DND-41 (cell line): ENCODE data around the gene ST6GALNAC2.

ENCODE experiments used
- ATAC-seq: fragments of 200-7000 bp; cut with Tn5 transposase; 3 replicates; pipeline ENCODE4 v1.9.1; 2021; ENCODE audit warnings: low read depth; ENCODE audit not compliant: insufficient read depth
- DNase-seq: peaks from one replicate; pipeline ENCODE4 v3.0.0-alpha.2; 2020
- H2AFZ ChIP-seq: 2 replicates; pipeline ENCODE4 v1.6.0; 2012; ENCODE audit warnings: low read depth, low read length
- H3K27ac ChIP-seq: 2 replicates; pipeline ENCODE4 v1.5.1; 2012; ENCODE audit warnings: low read length, inconsistent platforms
- H3K27me3 ChIP-seq: fragments of 200-600 bp; sonication (generic); 2 replicates; pipeline ENCODE4 v1.6.0; 2012; ENCODE audit warnings: low read length, mild to moderate bottlenecking, inconsistent platforms; ENCODE audit not compliant: insufficient read depth, poor library complexity
- H3K36me3 ChIP-seq: 2 replicates; pipeline ENCODE4 v1.5.1; 2012; ENCODE audit warnings: low read length, inconsistent platforms; ENCODE audit not compliant: insufficient read depth
- H3K4me1 ChIP-seq: 2 replicates; pipeline ENCODE4 v1.5.1; 2012; ENCODE audit warnings: mild to moderate bottlenecking, low read length; ENCODE audit not compliant: insufficient read depth
- H3K4me2 ChIP-seq: 2 replicates; pipeline ENCODE4 v1.6.0; 2012; ENCODE audit warnings: mild to moderate bottlenecking, moderate library complexity, low read length, inconsistent platforms; ENCODE audit not compliant: insufficient read depth
- H3K4me3 ChIP-seq, 2 experiments: fragments of 200-600 bp in 1 of 2; shearing (Covaris generic) in 1 of 2; 2 replicates each; pipeline ENCODE4 v1.5.1; 2012 to 2016; ENCODE audit warnings: inconsistent platforms in 2 of 2, low read length in 2 of 2, mild to moderate bottlenecking in 2 of 2, low read depth in 1 of 2, moderate library complexity in 1 of 2
- H3K79me2 ChIP-seq: 2 replicates; pipeline ENCODE4 v1.6.0; 2012; ENCODE audit warnings: low read length, inconsistent platforms; ENCODE audit not compliant: insufficient read depth
- H3K9ac ChIP-seq: 2 replicates; pipeline ENCODE4 v1.6.0; 2012; ENCODE audit warnings: low read depth, mild to moderate bottlenecking, inconsistent platforms, low read length, moderate library complexity
- H3K9me3 ChIP-seq: 2 replicates; pipeline ENCODE4 v1.5.1; 2012; ENCODE audit warnings: low read length, moderate library complexity, mild to moderate bottlenecking, inconsistent platforms; ENCODE audit not compliant: insufficient read depth, severe bottlenecking
- H4K20me1 ChIP-seq: 2 replicates; pipeline ENCODE4 v1.6.0; 2012; ENCODE audit warnings: low read length; ENCODE audit not compliant: insufficient read depth
- CTCF ChIP-seq: IDR thresholded peaks from 2 replicates; pipeline ENCODE4 v1.5.1; 2012; ENCODE audit warnings: borderline replicate concordance, low read length, moderate library complexity, mild to moderate bottlenecking; ENCODE audit not compliant: poor library complexity, severe bottlenecking; ENCODE audit errors: extremely low read depth
- EZH2 ChIP-seq: IDR thresholded peaks from 3 replicates; pipeline ENCODE4 v1.6.1; 2012; ENCODE audit warnings: borderline replicate concordance, low read depth, mild to moderate bottlenecking, moderate library complexity, low read length, inconsistent platforms; ENCODE audit not compliant: severe bottlenecking

ST6GALNAC2 gene

GRCh38 chr17:76601065-76601464 lies 15.4 kb upstream of the ST6GALNAC2 start:
- Histone ChIP-seq H3K36me3 (no peaks in the 10 kb centered on the region), H4K20me1 (no peaks in the 10 kb centered on the region), H3K9me3 (no peaks in the 10 kb centered on the region), H3K4me1 (no peaks in the 10 kb centered on the region), H3K27ac (no peak overlapping the region), H3K9ac (no peak overlapping the region), H3K79me2 (no peaks in the 10 kb centered on the region), H2AFZ (no peak overlapping the region), H3K4me2 (no peak overlapping the region), H3K27me3 (peaks cover 9% of the 10 kb centered on the region), H3K4me3 (no peak overlapping the region)
- TF ChIP-seq EZH2 (no peak), CTCF (no peak)
- ATAC-seq = no peak
- DNase-seq = no peak

- no peak overlapping the region for H2AFZ ChIP-seq
- no peak overlapping the region for H3K9ac ChIP-seq
- ATAC-seq (no peak), DNase-seq (no peak)
- TF ChIP-seq CTCF (no peak), EZH2 (no peak)
- peaks cover 3% of the 10 kb centered on the region for H3K27me3 ChIP-seq
- H3K27ac ChIP-seq = no peak overlapping the region
- H3K79me2 ChIP-seq = no peaks in the 10 kb centered on the region
- no peak overlapping the region for H3K4me3 ChIP-seq
- no peak overlapping the region for H3K4me2 ChIP-seq
- no peaks in the 10 kb centered on the region for H3K4me1 ChIP-seq
- H3K9me3 ChIP-seq = no peaks in the 10 kb centered on the region
- H3K36me3 ChIP-seq = no peaks in the 10 kb centered on the region
- H4K20me1 ChIP-seq = no peaks in the 10 kb centered on the region
Observed at GRCh38 chr17:76599694-76600460, 14.2 kb upstream of the ST6GALNAC2 start.

GRCh38 chr17:76598004-76598439 lies 12.4 kb upstream of the ST6GALNAC2 start:
- no peak overlapping the region for H2AFZ ChIP-seq

More at GRCh38 chr17:76598004-76598439, 12.4 kb upstream of the ST6GALNAC2 start:
- H3K27ac ChIP-seq = no peak overlapping the region
- DNase-seq (no peak), ATAC-seq (no peak)
- H3K36me3 ChIP-seq = no peaks in the 10 kb centered on the region
- H3K79me2 ChIP-seq = no peaks in the 10 kb centered on the region
- H3K27me3 ChIP-seq = peaks cover 3% of the 10 kb centered on the region
- no peaks in the 10 kb centered on the region for H3K4me1 ChIP-seq
- H3K9me3 ChIP-seq = no peaks in the 10 kb centered on the region
- H4K20me1 ChIP-seq = no peaks in the 10 kb centered on the region
- no peak overlapping the region for H3K9ac ChIP-seq
- TF ChIP-seq CTCF (no peak), EZH2 (no peak)
- H3K4me3 ChIP-seq = no peak overlapping the region
- no peak overlapping the region for H3K4me2 ChIP-seq
